HG03520 (cell line): ENCODE measurements around the gene WARS2.

Experiments used
- ATAC-seq: cut with Tn5 transposase; IDR thresholded peaks from one replicate; pipeline ENCODE4 v1.9.1; 2021; ENCODE audit warnings: mild to moderate bottlenecking, moderate library complexity; ENCODE audit not compliant: unreplicated experiment

The WARS2 gene

DNA sequence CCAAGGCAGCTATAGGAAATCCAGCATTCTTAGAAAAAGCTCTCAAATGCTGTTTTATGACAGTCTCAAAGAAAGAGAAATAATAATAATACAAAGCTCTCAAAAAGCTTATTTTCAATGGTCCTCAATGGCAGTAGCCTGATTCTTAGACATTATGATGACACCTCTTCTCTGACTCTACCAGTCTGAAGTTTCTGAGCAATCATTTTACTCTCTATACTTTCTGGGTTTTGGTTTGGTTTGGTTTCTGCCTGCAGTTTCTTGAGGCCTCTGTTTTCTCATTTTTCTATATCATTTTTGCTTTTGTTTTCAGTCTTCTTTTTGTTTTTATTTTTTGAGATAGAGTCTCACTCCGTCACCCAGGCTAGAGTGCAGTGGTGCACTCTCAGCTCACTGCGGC lies 102.1 kb downstream of the WARS2 start:
- no peak for ATAC-seq

DNA sequence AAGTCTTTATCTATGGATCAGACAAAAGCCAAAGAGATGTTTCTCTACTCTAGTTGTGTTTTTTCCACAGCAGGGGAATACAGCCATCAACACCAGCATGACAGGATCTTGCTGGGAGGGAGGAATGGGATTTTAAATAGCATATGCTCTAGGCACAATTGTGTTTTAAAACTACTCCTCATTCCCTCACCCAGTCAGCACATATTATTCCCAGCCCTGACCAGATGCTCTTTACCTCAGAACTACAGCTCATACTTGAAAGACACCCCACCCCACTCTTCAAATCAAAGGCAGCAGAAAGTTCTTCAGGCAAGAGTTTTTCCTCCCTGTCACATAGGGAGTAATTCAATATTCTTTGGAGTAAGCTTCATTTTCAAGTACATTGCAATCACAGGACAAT lies 106.1 kb downstream of the WARS2 start:
- ATAC-seq, result no peak

DNA sequence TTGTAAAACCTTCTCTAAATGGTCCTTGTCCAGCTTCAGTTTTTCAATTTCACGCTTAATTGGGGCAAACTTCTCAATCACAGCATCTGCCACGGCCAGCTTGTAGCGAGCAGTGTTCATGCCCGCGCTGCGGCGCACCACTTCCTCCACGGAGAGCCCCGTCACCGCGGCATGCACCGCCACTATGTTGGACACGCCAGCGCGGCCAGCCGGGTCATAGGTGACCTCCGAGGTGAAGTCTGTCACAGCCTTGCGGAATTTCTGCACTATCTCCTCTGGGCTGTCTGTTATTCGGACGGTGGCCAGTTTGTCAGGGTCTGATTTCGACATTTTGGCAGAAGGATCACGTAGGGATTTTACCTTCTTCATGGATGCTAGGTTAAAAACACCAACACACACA lies 107.5 kb downstream of the WARS2 start:
- no peak for ATAC-seq

DNA sequence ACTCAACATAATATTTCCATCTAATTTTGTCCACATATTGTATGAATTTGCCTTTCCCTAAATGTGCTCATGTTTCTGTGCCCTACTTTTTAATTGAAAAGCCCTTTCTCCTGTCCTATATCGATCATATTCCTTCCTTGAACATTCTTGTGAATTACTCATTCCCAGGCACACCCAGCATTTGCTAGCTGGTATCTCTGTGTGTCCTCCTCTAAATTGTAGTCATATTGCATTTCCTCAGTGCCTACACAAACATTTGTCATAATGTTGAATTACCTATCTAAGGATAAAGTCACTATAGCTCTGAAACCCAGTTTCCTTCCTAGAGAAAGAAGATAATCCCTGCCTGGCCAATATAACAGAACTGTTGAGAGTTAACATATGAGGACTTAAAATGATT lies 112.7 kb downstream of the WARS2 start:
- no peak for ATAC-seq

DNA sequence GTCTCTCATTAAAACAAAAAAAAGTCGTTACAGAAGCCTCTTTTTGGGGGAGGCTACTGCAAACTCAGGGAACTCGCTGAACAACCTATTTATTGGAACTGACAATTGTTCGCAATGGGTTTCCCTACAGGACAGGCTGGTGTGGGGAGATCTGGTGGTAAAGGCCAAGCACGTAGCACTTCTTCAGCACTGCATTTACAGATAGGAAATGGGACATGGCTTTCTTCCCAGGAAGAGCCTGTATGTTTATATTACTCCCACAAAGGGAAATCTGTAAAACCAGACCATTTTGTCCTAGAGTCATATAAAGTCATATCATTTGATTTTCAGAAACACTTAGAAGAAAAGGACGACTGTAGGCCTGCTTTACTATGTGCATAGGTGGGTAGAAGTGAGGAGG lies 113.5 kb downstream of the WARS2 start:
- no peak for ATAC-seq

DNA sequence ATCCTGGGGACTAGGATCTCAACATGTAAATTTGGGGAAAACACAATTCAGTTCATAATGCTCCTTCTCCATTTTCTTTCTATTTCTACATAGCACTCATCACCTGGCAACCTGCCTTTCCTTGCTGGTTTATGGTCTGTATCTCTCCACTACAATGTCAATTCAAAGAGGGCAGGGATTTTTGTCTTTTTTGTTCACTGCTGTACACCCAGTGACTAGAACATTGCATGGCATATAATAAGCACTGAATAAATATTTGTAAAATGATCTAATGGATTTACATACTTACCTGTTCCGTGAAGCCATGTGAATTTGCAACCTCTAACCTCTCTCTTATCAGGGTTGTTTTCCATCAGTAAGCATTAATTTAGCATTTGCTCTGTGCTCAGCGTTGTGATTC lies 124.9 kb downstream of the WARS2 start:
- ATAC-seq, result no peak

DNA sequence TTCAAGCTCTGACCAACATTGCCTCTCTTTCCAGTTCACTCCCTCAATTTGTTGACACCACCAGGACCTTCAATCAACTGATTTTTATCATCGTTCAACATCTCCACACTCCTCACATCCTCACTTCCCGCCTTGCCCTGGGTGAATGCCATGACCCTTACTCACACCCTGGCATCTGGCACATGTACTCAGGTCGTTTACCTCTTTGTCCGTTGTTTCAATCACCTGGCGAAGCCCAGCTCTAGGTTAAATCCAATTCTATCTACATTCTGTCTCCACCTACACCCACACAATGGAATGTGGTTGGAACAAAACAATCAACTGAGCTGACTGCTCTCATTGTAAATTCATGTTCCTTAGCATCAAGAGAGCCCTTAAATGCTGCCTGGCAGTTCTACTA lies 128.1 kb downstream of the WARS2 start:
- ATAC-seq, result no peak

DNA sequence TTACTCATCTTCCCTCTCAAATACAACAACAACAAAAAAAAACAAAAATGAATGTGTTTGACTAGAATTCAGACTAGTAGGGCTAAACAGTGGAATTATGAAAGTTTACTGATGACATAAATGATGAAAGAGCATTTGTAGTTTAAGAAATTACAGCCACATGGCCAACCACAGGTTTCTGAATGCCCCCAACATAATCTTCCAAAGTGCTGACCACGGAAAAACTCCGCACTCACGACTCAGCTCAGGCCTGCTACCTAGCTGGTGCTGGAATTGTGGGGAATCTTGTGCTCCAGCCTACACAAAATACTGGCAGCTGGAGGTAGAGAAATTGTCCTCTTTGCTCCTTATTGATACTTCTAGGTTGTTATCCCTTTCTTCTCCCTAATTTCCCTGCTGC lies 128.7 kb downstream of the WARS2 start:
- no peak for ATAC-seq

DNA sequence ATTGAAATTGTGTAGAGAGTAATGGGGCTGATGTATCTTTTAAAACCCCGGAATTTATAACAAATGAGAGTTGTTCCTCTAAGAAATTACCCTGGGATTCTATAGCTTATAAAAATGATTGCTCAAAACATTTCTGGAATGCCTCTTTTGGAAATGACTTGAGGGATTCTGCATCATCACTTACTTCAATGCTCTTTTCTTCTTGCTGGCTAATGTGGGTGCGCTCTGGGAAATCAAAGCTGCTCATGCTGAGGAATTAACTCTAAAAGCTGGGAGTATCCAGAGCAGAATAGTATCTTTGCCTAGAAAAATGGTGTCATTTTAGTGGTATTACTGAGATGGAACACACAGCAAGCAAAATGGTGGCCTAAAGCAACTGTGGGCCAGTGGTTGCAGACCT lies 129.3 kb downstream of the WARS2 start:
- ATAC-seq, result no peak

DNA sequence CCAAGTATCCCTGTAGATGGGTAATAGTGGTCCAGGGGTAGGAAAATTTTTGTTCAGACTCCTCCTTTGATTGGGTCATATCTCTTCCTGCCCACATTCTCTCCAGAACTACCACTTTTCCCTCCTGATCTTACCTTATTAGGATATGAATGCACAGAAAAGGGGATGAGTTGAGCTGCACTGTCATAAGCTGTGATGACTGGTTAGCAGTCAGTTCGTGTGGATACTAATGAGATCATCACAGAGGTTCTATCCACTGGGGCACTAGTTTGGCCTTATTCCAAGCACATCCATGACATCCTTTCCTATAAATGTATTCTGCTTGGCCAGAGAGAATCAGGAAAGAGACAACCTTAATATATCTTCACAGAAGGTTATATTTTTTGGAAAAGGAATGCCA lies 130.3 kb downstream of the WARS2 start:
- no peak for ATAC-seq

DNA sequence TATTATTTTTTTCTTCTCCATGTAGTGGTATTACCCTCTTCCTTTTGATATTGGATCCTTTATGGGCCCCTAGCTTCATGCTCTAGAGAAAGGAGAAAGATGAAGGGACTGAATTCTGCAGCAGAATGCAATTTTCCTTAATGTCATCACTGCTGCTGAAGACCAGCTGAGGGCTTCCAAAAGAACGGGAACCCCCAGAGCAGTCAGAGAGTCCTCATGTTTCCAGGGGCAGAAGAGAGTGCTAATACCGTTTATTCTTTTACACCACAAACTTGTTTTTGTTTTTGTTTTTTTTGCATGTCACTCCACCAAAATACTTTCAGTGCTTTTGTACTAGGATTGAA lies 131.2 kb downstream of the WARS2 start:
- no peak for ATAC-seq

DNA sequence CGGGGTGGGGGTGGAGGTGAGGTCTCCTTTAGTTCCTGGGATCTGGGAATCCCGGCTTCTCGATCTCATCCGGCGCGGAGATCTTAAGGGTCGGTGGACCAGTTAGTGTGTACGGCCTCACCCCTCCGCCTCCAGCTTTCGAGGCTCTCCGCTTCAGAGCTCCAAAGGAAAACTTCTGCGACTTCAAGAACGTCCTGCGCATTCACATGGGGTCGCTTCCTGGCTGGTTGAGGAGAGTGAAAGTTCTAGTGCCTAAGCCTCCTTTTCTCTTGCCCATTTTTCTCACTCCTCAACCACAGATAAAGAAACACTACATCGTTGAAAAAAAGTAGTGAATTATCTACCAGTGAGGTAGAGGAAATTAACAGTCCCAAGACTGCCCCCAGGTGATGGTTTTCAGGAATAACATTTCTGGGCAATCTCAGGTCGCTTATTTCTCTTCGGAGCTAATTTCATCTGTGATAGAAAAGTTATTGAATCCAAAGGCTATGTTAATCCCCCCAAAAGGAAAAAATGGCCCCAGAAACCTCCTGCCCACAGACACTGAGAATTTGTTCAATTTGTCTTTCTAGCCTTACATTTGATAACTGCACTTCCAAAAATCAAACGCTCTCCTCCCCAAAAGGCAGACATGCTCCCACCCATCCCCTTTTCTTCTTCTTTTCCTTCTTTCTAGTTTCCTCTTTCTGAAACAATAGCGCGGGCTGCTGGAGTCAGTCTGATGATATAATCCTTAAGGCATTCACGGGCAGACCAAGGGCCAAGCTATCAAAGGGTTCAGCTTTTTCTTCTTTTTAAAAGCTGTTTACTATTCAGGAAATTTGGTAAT lies 131.8 kb downstream of the WARS2 start:
- no peak for ATAC-seq

DNA sequence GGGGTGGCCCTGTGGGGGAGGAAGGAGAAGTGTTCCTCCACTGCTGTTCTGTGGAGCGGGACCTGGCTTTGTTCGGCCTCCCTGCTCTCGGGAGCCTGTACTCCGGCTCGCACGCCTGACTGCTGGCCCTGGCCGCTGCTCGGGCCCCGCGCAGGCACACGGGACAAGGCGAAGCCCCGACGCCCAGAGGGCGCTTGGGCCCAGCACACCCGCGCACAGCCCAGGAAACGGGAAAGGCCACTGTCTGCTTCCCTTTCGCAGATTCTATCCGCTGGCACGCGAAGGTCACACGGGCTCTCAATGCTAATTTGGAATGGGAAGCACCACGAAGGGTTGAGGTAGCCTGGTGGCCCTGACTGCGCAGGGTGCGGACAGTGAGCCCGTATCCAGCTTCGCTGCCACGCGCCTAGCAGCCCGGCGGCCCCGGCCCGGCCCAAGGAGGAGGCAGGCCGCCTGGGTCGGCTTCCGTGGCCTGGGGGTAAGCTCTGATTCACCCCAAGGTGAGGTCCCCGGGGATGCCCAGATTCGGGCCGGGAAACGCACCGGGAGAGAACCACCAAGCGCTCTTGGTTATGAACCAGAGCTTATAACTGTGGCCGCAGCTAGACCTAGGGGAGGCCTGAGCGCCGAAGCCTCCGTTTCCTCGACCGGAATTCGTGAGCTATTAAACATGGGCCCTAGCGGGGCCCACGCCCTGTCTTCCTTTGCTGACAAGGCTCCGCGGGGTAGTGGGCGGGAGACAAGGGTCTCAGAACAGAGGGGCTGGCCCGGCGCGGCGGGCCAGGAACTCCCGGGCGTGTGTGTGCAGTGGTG lies 132.6 kb downstream of the WARS2 start:
- ATAC-seq, result no peak

DNA sequence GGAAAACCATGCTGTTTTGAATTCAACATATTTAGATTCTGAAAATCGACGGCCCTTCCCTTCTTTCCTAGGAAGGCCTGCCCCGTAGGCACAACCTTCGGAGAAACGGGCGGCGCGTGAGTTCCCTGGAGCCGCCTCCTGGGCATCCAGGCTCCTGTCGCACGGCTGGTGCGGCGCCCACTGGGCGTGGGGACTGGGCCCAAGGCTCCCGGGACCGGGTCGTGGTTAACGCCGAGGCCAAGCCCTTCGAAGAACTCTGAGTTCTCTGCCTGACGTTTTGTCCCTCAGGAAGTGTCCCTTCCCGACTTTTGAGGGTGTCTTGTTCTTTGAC lies 133.1 kb downstream of the WARS2 start:
- ATAC-seq, result no peak

DNA sequence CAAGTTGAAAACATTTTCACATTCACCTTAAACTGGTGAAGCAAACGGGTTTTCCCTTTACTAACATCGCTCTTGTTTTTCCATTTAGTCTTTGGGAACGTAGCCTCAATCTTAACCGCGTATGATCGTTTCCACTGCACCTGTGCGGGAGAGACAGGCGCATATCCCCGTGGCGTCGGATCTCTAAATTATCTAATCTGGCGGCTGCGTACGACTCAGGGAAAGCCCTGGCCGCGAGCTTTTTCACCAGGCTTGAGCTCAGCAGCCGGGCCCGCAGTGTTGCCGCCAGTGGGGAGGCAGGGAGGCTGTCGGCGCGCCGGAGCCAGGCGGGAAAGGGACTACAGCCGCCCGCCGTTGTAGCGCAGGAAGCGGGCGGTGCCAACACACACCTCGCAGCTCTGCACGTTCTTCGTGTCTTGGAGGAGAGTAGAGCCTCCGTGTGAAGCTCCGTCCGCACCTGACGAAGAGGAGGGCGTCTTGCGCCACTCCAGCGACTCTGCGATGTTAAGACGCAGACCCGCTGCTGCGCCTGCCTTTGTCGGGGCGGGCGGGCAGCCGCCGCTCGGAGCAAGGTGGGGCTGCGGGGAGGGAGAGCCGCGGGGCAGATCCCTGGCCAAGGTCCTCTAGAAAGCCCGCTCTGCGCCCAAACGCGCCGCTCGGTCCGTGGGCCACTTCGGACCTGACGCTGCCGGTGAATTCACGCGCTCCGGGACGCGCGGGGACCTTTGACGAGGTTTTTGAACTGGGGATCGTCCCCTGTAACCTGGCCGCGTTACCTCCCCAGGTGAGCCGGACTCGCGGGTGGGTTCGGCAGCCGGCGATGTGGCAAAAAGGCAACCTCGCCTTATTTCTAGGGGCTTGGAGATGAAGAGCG lies 133.8 kb downstream of the WARS2 start:
- no peak for ATAC-seq

DNA sequence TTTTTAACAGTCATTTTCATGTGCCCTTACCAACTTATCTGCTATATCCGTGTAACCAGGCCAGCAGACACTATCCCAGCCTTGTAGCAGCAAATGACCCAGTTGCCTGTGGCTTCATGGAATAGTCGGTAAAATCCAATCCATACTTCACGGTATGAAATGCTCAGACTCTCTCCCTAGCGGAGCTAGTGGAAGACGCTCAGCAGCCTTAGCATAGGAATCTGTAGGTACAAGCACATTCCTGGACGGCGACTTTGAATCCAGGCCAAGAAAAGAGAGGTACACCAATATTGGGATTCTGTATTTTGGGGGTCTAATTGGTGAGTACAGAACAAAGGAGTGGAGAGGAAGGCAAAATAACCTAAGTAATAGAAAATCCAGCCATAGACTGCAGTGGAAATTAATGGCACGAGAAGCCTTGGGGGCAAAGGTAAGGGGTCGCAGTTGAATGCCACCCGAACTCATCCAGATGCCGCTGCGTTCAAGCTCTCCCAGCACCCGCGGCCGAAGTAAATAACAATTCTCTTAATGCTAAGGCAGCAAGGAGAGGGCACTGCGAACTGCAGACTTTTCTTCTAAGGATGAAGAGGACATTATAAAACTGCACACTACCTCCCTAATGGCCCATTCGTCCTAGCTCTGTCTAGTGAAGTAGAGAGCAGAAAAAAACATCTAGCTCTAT lies 134.6 kb downstream of the WARS2 start:
- no peak for ATAC-seq

DNA sequence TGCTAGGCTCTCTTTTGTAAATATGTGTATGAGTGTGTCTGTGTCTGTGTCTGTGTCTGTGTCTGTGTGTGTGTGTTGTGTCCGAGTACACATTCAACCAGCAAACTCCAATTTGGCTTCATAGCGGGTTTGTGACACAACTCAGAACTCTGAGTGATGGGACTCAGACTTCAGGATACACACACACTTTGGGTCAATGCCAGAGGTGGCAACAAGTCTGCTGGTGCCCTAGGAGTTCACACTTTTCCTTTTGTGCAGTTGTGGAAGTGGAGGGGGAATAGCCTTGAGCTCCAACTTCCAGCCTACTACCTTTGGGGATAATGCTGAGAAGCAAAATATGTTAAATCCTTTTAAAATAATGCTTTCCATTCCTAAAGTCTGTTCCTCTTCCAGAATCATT lies 135.7 kb downstream of the WARS2 start:
- ATAC-seq, result no peak

DNA sequence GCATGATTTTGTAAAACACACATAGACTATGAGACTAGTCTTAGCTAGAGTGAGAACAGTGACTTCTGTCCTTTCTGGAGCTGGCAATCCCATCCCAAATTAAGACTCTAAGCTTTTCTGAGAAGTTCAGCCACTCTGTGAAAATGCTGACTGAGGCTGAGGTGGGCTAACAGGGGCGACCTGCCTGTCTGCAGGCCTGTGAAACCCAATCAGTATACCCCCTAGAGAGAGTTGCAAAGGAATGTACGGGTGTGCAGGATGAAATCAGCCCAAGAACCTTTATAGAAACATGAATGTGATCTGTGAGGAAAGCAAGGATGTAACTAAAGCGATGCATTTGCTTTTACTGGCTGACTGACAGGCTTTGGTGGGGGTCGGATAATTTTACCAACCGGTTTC lies 136.3 kb downstream of the WARS2 start:
- ATAC-seq, result no peak

DNA sequence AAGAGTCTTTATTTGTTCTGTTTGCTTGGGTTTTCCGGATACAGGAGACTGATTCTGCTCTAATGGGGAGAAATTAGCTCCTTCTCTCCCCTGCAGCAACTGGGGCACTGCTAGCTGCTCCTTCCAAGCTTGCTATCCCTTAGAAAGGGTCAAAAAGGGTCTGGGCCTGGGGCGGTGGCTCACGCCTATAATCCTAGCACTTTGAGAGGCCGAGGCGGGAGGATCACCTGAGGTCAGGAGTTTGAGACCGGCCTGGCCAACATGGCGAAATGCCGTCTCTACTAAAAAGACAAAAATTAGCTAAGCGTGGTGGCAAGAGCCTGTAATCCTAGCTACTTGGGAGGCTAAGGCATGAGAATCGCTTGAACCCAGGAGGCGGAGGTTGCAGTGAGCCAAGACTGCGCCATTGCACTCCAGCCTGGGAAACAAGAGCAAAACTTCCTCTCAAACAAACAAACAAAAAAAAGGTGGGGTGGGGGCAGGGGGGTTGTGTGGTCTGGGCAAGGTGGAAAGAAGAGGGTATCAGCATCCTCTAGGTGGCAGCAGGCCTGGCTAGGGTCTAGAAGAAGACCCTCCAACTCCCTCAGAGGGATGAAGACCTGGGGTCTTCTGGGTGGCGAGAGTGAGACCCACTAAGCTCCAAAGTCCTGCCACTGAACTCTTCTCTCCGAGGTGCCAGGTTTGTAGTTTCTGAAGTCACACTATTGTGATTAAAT lies 136.9 kb downstream of the WARS2 start:
- no peak for ATAC-seq

DNA sequence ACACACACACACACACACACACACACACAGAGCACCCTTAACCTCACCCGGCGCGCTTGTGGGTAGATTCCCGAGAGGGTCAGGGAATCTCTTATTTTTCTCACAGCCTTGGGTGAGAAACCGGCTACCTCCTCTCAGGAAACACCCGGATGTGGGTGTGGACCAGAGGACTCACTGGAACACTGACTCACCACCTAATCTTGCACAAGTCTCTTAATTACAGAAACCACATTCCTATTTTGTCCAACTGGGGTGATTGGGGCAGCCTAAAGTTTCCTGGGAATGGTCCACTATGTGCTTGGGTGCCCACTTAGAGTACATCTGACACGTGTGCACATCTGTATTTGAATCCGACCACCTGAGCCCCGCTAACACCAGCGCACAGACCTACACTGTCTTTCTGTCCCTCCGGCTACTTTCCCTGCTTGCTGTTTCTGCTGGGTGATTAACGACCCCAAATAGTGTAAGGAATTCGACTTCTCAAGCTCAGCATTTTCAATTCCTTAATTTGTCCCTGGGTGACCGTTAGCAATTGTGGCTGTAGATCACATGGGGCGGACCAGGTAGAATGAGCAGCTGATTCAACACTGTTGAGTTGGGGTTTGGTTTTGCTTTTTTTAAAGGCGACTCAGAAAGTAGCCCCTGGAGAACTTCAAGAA lies 138.3 kb downstream of the WARS2 start:
- ATAC-seq, result no peak
